Stimulated activated CD4-positive, alpha-beta T cell treated with anti-CD3 and anti-CD28 coated beads, Interleukin-2, amount 100 ng/mL, for 48 hours (primary cell): Measurements from ENCODE around the gene PNPLA1.
"Not testable (repeated sequence)": the region's sequence is repeated elsewhere in the genome, so short reads cannot be mapped to it uniquely, and the experiment has no call there.

Source experiments
- DNase-seq, 2 donors: peaks; one replicate each; pipeline ENCODE4 v3.0.0-alpha.2; 2020

PNPLA1 gene

DNA sequence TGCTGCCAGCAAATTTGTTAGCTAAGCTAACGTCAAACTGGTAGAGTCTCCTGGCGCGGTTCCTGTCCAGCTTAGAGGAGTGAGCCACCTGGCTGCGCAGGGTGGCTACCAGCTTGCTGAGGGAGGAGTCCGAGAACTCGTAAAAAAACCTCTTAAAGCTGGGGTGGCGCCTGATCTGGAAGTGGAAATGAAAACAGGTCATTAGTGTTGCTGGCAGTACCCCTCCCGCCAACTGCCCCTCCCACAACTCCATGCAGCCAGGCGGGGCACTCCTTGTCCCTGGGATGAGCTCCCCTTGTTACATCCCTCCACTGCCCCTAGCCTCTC, 49.5 kb downstream of the PNPLA1 start:
- DNase-seq: no peak

DNA sequence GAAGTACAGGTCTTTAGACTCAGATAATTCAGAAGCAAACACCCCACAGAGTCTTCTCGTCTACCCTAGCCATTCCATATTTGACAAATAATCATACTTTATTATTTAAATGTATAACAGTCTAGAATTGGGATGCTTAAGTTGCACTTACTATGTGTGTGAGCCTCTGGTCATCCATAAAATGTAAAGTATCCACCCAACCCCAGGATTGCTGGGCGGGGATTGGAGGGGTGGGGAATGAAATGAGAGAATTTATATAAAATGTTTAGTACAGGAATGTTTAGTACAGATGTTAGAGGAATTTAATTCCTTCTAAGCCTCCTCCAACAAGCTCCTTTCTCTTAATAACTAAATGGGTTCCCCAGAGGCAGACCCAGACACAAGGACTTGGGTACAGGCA, 50.0 kb downstream of the PNPLA1 start:
- DNase-seq: no peak

DNA sequence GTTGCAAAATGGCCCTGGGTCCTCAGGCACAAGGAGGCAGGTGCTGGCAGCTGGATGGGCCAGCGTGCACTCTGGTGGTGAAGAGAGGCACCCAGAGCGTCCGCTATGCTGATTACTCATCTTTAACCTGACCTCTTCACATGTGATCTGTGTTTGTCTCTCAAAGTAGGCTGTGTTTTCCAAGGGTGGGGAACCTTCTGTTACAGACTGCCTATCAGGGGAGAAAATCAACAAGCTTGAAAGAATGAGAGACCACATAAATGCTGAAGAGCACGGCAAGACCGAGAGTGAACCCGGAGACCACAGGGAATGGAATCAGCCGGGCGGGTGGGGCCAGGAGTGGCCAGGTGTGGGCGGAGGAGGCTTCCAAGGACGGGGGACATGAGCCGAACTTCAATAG, 50.6 kb downstream of the PNPLA1 start:
- no peak for DNase-seq

DNA sequence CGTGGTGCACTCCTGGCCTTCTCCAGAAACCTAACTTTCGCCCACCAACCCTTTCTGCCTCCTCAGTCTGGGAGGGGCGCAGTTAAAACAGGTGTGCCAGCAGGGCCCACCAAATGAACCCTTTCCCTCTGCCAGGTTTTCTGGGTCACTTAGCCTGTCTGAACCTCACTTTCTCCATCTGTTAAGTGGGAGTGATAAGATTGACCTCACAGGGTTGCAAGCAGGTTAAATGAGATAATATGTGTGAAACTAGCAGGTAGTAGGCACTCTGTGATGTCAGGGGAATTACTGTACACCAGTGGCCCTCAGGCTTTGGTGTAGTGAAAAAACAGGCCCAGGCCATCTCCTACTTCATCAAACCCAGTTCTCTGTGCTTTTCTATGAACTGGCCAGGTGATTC, 52.7 kb downstream of the PNPLA1 start:
- DNase-seq: no peak

DNA sequence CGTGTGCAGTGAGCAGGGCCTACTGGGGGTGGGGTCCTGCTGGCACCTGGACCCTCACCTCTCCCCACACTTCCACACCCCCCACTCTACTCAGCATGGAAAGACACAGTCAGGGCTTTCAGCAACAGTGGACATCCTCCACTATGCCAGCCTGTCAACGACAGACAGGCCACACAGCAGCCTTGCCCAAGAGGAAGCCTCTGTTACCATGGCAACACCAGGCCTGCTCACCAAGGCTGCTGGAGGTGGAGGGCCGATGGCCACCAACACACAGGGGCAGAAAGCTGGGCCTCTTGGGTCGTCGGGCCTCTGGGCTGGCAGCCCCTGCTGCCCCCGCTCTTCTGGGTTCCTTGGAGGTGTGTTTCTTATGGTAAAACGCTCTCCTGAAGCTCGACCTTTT, 53.2 kb downstream of the PNPLA1 start:
- no peak for DNase-seq

DNA sequence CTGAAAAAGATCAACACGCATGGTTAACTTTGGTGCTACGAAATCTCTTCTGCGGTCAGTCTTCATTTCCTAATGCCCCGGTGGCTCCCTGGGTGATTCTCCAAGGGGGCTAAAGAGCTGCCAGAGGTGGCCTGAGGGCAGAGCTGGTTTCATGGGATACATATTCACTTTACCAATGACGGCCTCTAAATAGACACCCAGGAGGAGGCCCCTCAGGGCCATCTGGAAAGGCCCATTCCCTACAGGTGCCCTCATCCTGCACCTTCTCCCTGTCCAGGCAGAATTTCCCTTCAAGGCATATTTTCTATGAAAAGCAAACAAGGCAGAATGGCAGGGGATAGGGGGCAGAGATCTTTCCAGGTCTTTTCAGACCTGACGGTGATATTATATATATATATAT, 54.3 kb downstream of the PNPLA1 start:
- DNase-seq: no peak

DNA sequence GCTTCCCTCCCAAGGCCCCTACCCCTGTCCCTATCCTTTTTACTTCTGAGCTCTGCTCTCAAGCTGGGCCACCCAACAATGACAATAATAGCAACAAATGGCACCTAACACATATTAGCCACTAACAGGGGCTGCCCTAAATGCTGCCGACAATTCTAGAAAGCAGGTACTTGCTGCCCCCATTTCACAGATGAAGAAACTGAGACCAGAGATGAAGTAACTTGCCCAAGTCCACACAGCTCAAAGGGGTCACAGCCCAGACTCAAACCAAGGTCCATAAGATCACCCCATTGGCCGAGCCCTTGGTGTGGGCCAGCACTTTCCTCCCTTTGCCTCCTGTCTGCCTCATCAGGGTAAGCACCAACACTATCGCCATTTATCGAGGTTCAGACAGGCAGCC, 54.9 kb downstream of the PNPLA1 start:
- no peak for DNase-seq

DNA sequence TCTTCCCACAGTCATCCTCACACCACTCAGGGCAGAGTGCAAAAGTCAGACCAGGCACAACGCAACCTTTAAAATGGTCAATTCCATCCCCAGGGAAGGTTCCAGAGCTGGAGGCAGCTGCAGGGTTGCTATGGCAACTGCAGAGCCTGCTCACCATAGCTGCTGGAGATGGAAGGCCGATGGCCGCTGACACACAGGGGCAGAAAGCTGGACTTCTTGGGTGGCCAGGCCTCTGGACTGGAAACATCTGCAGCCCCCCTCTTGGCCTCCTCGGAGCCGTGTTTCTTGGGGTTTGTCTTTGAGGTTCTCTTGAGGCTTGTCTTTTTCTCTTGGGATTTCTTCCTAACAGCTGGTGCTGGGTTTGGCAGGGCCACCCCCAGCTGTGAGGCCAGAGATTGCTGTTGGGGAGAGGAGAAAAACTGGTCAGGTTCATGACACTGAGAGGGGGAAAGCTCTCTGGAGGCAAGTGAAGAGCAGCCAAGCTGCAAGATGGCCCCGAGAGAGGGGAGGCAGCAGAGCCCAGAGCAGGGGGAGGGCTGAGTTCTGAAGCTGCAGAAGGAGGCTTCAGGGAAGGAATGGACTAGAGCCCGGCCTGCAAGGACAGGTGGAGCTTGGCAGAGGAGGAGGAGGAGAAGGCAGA, 56.6 kb downstream of the PNPLA1 start:
- no peak for DNase-seq

DNA sequence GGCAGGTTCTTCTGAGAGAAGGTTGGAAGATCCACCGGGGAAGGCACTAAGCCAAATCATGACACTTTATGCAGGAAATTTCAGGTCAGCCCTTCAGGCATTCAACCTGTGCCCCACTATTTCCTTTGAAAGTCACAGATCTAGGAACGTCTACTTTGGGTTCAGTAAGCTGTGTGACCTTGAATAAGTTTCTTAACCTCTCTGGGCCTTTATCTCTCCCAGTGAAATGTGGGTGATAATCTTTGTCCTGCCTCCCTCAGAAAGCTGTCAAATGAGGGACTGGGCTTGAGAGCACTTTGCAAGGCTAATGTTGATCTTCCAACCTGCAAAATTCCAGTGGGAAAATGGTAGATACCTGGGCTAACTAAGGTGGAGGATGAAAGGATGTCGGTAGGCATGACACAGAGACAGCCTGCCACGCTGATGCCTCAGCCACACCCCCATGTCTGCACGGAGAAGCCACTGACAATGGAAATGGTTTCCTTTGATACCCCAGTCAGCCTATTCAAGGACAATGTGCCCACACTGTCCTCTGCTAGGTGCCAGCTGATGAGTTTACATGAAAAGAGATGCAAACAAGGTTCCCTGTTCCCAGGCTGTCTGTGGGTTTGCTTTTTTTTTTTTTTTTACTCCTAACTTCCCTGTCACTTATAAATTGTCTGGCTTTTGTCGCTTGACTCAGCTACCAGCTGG, 57.5 kb downstream of the PNPLA1 start:
- no peak for DNase-seq

DNA sequence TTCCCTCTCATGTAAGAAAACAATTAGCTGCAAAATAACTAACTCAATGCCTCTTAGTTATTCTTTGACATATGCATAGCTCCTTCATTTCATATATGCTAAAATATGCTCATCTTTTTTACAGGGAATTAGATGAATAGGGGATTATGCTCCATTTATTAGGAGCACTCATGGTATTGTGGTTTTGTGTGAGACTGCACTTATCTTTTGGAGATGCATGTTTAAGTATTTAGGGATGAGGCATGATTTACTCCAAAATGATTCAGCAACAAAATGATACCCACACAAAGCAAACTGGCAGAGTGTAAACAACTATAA, 58.0 kb downstream of the PNPLA1 start:
- DNase-seq: no peak

DNA sequence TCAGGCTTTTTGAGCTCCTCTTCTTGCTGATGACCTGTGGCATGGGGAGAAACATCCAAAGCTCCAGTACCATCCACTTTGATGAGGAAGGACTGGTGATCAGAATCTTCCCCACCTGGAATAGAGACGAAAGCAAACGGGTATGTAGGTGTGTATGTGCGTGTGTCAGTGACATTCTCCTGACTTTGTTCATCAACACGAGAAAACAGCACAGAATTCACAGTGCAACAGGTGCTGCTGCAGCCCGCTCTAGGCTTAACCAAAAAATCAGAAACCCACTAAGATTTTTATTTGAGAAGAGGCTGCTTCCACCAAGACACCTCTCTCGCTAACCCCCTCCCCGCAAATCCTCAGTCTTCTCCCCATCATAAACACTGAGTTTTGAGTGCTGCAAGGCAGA, 58.7 kb downstream of the PNPLA1 start:
- DNase-seq: no peak

DNA sequence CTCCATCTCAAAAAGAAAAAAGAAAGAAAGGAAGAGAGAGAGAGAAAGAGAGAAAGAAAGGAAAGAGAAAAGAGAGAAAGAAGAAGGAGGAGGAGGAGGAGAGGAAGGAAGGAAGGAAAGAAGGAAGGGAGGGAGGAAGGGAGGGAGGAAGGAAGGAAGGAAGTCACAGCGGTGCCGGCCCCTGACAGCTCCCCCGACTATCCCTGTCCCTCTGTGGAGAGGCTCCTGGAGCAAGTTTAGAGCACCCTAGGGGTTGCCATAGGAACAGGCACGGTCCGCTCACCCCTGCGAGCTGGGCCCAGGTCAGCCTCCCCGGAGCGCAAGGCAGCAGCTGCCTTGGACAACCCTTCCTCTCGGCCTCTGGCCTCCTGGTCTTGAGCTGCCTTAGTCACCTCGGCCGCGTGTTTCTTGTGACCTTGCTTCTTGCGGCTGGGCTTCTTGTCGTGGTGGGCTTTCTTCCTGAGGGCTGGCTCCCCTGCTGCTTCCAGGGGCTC, 60.0 kb downstream of the PNPLA1 start:
- no peak for DNase-seq

DNA sequence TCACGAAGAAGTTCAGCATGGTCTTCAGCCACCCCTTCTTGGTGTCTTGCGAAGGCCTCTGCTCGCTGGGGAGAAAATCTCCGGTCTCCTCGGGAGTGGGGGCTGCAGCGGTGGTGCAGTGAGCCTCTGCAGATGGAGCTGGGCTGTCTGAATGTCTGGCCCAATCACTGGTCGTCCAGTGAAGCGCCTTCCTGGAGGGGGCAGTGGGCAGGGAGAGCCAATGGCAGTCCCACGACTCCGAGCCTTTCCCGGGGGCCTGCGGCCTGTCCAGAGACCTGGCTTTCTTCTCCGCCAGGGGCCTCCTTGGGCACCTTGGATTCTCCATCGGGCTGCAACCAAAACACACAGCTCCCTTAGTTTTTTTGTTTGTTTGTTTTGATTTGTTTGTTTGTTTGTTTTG, 60.5 kb downstream of the PNPLA1 start:
- DNase-seq: no peak

DNA sequence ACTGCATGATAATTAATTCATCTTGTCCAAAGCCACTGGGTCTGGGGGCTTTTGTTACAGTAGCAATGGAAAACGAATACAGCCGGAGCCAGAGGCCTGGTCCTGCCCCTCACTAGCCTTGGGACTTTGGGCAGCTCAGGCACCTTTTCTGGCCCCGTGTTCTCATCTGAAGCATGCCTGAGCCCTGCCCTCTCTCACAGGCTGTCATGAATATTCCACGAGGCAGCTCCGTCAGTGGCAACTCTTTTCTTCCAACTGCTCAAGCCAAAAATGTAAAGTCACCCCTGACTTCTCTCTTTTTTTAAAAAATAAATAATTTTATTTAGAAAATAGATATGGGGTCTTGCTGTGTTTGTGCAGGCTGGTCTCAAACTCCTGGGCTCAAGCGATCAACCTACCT, 61.5 kb downstream of the PNPLA1 start:
- DNase-seq: no peak

DNA sequence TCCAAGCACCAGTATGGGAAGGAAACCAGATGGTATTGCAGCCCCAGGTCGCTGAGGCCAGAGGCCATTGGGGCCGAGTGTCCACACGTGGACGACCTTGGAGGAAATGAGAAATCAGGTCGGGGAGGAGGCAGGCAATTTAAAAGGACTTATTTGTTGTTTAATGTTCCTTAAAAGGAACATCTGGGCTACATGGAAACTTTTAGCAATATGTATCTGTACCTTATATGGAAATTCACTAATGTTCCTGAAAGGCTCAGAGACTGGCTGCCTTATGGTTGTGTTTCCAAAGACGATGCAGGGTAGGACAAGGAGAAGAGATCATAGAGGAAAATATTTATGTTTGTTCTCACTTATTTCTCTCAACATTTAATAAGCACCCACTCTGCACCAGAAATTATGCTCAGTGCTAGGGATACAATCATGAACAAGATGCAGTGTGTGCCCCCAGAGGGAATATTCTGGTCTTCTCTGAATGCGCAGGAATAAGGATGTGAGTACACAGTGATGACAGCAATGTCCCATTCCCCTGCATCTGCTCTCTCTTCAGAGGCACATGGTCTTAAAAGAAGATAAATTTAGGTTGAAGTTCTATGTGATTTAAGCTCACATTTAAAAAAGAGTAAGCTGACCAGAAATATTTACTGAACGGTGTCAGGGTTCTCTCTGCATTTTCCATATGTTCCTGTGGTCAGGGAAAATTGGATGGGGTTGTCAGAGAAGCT, 63.5 kb downstream of the PNPLA1 start:
- DNase-seq: no peak

DNA sequence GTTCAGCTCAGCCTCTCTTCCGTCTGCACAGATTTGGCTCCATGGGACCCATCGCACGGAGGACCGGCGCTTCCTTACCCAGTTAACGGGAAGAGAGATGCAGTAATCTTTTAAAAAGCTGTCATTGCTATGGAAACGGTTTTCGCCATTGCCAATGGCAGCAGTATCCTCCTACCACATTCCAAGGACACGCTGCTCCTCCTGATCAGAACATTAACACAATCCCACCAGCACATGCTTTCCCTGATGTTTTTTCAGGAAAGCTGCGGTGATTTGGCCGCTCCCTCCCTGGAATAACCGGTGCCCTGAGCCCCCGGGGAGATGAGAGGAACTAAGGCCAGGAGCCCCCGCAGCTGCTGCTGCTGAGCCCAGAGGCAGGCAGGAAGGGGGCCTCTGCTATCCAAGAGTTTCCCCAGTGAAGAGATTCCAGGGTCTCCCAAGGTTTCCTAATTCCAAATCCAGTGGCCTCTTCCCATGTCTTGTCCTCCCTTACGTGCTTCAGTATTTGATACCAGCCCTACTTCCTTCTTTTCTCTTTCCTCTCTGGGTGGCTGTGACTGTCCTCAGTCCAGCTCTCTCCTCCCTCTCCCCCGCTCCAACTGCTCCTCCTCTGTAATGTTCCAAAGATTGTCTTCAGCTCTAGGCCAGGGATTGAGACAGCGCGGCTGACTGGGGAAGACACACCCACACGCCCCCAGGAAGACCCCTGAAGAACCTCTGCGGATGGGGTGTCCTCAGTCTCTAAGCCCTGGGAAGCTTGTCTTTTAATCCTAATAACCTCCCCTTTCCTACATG, 64.3 kb downstream of the PNPLA1 start:
- DNase-seq: no peak

DNA sequence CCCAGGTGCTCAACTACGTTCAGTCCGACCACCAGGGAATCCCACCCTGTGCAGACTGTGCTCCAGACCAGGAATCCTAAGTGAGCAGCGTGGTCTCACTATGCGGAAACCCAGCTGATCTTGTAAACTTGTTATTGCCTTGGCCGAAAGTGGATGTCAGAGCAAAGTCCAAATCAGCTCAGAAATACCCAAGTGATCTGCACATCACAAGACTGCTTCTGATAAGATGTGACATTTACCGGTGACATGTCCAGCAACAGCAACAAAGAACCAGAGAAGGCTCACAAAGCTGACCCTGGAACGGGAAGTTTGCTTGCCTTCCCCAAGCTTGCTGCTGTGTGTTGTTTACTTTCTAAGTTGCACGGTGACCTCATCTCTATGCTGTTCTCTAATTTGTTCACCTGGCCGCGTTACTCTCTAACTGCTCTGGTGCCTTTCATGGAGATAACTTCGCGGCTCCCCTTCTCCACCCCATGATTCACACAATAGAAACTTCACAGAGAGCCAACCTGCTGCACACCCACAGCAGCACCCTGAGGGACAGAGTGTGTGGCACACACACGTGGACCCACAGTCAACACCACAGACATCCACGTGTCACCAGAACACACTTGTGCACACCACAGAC, 65.1 kb downstream of the PNPLA1 start:
- DNase-seq: no peak

DNA sequence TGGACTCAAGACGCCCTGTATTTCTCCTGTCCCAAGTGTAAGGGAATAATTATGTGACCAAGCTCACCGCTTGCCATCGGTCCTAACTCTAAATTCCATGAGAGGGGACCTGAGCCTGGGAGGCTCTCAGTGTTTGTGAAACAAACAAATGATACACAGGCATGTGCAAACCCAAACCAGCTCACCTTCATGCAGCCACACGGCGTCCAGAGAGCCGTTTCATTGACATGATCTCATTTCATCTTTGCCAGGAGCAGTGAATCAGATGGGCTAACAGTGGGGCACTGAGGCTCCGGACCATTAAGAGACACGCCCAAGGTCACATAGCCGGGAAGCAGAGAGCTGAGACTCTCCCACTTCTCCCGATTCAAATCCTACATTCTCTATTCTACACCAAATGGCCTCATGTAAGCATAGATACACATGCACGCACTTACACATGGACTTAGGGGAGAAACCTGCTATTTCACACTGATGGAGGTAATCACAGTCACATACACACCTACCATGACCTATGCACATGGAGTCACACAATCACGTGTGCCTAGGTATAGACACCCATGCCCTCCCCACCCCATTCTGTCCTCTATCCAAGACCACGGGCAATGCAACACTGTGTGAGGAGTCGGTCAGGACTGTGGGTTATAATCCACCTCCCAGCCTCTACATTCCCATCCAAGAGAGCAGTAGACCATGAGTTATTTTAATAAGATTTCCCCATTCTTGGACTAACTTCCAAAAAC, 65.8 kb downstream of the PNPLA1 start:
- DNase-seq: no peak

DNA sequence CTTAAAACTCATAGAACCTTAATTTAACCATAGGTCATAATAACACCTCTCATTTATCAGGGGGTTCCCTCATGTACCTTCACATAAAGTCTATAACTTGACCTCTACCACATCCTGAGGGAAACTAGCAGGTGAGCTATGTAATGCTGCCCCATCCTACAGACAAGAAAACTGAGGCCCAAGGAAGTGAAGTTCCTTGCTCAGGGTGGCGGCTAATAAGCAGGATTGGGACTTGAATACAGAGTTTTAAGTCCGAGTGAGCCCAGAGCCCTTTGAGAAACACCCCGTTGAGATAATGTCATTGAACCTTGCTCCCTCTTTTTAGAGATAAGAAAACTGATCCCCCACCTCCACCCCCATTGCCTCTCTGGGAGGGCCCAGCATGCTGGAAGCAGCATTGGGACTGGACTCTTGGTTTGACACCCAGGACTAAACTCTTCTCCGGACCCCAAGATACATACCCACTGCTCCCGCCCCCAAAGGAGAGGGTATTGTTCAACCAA, 66.4 kb downstream of the PNPLA1 start:
- DNase-seq: no peak

DNA sequence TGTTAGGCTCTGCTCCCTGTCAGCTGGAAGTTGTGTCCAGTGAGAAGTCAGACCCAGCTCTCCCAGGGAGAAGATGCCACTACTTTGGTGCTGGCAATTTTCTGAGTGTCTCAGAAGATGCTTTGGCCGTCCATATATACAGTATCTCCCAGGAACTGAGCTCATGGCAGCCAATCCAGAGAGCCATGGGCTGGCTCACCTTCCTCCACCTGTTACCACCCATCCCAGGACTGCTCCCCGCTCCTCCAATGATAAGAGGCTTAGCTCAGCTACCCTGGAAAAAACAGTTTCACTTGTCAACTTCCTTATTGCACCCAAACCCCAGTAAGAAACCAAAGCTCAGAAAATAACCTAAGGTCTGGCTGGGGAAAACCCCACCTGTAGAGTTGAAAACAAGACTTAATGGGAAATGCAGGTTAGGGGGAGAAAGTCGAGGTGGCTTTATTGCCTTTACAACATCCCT, 67.0 kb downstream of the PNPLA1 start, which contains the start of gene BNIP5:
TSS of gene BNIP5 (minus strand) at position 110 of the 463 bp plus-strand sequence. CDS start 6,198 bp downstream, outside the sequence.
- DNase-seq: no peak

DNA sequence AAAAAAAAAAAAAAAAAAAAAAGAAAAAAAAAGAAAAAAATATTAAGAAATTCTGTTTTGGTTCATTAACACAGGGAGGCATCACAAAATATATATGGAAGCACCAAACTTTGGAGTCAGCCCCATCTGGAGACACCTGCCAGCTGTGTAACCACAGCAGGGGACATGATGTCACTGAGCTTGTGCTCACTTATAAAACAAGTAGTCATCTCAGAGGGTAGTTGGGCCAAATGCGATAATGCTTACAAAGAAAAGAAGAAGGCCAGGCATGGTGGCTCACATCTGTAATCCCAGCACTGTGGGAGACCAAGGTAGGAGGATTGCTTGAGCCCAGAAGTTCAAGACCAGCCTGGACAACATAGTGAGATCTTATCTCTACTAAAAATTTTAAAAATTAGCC, 68.0 kb downstream of the PNPLA1 start:
- DNase-seq: no peak

DNA sequence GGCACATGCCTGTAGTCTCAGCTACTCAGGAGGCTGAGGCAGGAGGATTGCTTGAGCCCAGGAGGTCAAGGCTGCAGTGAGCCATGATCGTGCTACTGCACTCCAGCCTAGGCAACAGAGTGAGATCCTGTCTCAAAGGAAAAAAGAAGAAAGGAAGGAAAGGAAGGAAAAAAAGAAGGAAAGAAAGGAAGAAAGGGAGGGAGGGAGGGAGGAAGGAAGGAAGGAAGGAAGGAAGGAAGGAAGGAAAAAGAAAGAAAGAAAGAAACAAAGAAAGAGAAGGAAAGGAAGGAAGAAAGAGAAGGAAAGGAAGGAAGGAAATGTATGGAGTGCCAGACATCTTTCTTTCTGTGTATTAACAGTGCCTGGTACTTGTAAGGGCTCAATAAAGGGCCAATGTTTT, 68.4 kb downstream of the PNPLA1 start:
- DNase-seq: not testable (repeated sequence)
